Superior temporal gyrus (tissue), 1 donor: ENCODE data around the gene ZNF546.
"Not testable (repeated sequence)": the region's sequence is repeated elsewhere in the genome, so short reads cannot be mapped to it uniquely, and the experiment has no call there.

Experiments
- DNase-seq: peaks from one replicate; pipeline ENCODE4 v3.0.0-alpha.2; 2016; ENCODE audit errors: extremely low spot score

ZNF546 gene

DNA sequence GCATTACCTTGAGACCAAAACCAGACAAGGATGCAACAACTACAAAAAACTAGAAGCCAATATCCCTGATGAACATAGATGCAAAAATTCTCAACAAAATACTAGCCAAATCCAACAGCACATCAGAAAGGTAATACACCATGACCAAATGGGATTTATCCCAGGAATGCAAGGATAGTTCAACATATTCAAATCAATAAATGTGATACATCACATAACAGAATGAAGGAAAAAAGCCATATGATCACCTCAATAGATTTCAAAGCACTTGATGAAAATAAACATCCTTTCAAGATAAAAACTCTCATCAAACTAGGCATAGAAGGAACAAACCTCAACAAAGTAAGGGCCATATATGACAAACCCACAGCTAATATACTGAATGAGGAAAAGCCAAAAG lies 10.2 kb upstream of the ZNF546 start:
- no peak for DNase-seq

DNA sequence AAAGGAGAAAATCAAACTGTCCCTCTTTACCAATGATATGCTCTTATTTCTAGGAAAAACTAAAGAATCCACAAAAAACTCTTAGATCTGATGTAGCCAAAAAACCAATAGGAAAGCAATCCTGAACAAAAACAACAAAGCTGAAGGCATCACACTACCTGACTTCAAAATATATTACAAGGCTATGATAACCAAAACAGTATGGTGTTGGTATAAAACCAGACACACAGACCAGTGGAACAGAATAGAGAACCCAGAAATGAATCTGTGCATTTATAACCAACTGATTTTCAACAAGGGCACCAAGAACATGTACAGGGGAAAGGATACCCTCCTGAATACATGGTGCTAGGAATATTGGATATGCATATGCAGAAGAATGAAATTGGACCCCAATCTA lies 9.7 kb upstream of the ZNF546 start:
- no peak for DNase-seq

DNA sequence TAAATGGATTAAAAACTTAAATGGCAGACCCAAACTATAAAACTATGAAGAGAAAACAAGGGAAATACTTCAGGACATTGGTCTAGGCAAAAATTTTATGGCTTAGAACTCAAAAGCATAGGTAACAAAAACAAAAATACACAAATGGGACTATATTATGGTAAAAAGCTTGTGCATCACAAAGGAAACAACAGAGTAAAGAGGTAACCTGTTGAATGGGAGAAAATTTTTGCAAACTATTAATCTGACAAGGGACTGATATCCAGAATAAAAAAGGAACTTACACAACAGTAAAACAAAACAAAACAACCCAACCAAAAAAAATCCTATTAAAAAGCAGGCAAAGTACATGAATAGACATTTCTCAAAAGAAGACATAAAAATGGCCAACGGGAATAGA lies 9.3 kb upstream of the ZNF546 start:
- no peak for DNase-seq

DNA sequence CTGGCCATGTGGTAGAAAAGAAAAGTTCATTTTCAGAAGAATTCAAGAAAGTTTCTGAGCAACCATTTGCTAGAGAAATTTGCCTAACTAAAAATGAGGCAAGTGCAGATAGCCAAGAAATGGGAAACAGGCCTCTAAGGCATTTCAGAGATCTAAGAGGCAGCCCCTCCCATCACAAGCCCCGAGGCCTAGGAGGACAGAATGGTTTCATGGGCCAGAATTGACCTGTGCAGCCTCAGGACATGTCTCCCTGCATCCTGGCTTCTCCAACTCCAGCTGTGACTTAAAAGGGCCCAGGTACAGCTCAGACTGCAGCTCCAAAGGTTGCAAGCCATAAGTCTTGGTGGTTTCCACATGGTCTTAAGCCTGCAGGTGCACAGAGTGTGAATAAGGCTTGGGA lies 3.3 kb upstream of the ZNF546 start:
- no peak for DNase-seq

DNA sequence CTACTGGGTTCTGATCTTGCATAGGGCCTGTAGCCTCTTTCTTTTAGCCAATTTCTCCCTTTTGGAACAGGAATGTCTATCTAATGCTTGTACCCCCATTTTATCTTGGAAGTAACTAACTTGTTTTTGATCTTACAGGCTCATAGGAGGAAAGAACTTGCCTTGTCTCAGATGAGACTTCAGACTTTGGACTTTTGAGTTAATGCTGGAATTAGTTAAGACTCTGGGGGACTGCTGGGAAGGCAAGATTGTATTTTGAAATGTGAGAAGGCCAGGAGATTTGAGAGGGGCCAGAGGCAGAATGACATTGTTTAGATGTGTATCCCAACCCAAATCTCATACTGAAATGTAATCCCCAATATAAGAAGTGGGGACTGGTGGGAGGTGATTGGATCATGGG lies 2.5 kb upstream of the ZNF546 start:
- DNase-seq = no peak

DNA sequence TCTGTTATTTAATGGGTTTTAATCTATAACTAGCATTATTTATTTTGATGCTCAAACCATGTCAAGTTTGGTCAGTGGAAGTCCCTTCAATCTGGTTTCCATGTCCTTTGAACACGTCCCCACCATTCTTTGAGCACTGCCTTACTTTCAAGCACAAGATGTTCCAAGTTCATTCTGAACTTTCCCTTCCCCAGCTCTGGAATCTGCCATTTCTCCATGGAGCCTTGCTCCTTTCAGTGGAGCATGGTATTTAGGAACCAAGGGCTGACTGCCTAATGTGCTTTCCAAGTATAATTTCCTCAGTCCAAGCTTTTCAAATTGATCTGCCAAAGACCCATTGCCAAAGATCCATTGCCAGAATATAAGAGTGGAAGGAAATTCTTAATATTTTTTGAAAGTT lies 1.1 kb upstream of the ZNF546 start:
- DNase-seq = no peak

DNA sequence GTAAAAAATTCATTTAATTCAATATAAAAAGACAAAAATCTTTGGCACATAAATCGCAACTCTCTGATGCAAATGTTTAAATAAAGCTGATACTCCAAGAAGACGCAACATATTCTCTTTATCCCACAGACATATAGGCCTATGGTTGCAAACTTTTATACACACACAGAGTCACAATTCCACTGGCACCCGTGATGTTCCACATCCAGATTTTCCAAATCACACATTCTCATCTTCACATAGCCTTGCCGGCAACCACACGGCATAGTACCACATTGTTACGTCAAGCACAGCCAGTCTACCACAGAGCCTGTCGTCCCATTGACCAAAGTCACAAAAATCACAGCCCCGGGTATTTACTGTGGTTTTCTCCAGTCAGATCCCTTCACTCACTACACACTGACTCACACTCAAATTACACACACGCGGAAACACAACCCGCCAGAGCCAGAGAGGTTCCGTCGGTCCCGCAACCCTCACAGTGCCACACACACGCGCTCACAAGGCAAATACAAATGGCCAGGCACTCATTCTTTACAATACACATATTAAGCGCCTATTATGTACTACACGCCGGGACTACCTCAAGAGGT lies 546 bp upstream of the ZNF546 start:
- peak; percentile 47 for DNase-seq

DNA sequence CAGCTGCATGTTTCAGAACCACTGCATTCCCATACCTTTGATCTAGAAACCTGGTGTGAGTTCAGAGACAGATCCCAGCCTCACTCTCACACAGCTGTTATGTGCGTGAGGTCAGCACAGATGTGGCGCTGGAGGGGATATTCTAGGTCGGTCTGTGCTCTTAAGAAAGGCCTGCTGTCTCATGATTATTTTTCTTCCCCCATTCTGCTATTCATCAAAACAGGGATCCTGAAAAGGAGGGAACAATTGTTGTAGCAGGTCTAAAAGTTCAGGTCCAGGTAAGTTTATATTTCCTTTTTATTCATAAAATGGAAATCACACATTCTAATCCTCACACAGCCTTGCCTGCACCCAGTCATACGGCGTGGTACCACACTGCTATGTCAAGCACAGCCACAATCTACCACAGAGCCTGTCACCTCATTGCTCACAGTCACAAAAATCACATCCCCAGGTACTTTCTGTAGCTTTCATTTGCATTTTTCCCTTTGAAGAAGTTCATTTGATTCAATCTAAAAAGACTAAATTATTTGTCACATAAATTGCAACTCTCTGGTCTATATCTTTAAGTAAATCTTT lies 867 bp downstream of the ZNF546 start:
- no peak for DNase-seq

DNA sequence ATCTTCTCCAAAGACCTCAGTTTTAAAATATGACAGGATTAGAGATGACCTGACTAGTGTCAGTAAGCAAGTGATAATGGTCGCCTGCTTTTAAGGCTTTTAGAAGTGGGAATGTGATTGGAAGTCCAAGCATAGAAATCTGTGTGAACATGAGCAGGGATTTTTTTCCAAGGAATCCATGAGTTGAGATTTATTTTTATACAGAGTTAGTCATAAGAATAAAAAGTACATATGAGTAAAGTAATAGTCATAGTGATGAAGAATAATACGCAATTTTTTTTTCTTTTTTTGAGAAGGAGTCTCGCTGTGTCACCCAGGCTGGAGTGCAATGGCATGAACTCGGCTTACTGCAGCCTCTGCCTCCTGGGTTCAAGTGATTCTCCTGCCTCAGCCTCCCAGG lies 1.6 kb downstream of the ZNF546 start:
- no peak for DNase-seq

DNA sequence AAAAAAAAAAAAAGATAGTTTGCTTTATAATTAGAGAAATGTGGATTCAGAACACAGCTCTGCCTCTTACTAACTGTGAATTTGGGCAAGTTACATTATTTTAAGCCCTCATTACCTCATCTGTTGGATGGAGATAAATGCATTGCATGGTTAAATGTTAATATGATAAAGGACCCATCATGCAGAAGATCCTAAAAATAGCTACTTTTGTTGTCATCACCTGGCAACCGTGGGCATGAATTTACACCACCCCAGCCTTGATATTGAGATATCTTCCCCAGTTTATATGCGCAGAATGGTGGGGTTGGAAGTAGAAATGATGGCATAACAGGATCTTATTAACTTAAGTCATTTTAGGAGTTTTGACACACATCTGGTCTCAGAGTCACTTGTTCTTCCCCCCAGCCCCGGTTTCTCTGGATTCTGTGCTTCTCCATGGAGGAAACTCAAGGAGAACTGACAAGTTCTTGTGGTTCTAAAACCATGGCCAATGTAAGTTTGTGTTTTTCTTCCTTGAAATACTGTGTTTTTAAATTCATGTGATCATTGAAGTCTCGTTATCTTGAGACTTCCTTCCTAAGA lies 8.9 kb downstream of the ZNF546 start:
- DNase-seq = no peak

DNA sequence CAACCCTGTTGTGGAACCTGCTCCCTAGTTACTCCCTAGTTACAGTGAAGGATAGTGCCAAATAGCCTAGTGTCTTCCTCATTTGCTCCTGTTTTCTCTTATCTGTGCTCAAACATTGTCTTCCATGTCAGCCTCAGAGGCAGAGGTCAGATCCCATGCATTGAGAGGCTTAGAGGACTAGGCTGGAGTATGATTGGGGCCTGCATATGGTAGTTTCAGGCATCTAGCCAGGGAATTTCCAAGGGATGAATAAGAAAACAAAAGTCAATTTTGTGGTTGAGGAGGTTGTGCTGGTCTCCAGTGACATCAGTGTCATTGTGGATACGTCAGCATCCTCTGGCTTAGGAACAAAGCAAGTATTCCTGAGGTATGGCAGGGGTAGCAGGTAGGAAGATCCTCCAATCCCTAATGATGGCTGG lies 9.4 kb downstream of the ZNF546 start:
- DNase-seq = no peak

DNA sequence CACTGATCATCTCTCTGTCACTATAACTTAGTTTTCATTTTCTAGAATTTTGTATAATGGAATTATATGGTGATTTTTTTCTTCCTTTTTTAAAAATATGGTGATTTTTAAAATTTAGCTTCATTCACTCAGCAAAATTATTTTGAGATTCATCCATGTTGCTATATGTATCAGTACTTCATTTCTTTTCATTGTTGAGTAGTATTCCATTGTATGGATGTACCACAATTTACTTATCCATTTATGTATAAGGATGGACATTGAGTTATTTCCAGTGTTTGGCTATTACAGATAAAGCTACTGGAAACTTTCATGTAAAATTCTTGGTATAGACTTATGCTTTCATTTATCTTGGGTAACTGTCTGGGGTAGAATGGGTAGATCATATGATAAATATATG lies 12.8 kb downstream of the ZNF546 start:
- no peak for DNase-seq

DNA sequence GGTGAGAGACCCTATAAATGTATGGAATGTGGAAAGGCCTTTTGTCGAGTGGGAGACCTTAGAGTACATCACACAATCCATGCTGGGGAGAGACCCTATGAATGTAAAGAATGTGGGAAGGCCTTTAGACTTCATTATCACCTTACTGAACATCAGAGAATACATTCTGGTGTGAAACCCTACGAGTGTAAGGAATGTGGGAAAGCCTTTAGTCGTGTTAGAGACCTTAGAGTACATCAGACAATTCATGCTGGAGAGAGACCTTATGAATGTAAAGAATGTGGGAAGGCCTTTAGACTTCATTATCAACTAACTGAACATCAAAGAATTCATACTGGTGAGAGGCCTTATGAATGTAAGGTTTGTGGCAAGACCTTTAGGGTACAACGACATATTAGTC lies 17.1 kb downstream of the ZNF546 start:
- DNase-seq = no peak

DNA sequence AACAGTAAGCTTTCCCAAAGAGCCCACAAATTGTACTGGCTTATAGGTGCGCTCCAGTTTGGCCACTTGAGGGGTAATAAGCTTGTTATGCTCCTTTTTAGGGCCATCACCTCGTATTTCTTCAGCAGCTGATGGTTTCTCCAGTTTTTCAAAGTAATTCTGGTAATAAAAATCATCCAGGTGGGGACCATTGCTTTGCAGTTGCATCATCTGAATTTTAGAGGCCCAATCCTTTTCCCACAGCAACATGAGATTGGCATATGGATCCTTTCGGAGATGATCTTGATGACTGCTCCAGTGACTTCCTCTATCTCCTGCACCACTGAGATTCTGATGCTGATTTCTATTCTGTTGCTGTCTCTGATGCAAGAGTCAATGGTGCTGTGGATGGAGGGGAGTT lies 27.1 kb downstream of the ZNF546 start:
- DNase-seq = no peak

DNA sequence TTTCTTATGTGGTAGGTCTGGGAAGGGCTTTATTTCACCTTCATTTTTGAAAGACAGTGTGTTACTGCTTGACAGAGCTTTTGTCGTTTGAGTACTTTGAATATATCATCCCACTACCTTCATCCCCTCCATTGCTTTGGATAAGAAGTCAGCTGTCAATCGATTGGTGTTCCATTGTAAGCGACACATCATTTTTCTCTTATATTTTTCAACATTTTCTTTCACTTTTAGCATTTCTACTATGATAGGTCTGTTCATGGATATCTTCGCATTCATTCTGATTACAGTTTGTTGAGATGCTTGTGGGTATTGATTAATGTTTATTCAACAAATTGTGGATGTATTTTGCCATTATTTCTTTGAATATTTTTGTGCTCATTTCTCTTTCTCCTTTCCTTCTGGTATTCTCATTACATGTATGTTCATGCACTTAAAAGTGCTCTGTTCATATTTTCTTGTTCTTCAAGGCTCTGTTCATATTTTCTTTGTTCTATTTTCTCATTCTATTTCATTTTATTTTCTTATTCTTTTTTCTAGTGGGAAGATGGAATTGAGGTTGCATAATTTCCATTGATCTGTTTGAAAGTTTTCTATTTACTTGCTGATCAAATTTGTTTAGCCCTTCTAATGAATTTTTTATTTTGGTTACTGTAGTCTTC lies 29.2 kb downstream of the ZNF546 start:
- no peak for DNase-seq

DNA sequence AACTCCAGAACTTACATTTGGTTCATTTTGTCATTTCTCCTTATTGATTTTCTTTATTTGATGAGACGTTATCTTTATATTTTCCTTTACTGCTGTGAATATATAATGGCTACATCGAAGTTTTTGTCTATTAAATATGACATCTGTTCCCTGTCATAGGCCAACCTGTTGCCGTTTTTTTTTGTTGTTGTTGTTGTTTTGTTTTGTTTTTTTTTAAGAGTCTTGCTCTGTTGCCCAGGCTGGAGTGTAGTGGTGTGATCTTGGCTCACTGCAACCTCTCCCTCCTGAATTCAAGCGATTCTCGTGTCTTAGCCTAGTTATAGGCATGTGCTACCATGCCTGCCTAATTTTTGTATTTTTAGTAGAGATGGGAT lies 29.7 kb downstream of the ZNF546 start:
- DNase-seq = no peak

DNA sequence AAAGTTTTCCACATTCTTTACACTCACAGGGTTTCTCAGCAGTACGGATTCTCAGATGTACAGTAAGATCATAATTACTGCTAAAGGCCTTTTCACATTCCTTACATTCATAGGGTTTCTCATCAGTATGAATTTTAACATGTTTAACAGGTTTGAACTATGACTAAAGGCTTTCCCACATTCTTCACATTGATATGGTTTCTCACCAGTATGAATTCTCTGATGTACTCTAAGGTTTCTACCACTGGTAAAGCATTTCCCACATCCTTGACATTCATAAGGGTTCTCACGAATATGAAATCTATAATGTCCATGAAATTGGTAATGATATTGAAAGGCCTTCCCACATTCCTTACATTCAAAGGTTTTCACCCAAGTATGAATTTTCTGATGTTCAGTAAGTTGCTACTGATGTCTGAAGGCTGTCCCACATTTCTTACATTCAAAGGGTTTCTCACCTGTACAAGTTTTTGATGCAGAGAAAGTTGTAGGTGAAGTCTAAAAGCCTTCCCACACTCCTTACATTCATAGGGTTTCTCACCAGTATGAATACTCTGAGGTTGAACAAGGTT lies 37.2 kb downstream of the ZNF546 start:
- no peak for DNase-seq

DNA sequence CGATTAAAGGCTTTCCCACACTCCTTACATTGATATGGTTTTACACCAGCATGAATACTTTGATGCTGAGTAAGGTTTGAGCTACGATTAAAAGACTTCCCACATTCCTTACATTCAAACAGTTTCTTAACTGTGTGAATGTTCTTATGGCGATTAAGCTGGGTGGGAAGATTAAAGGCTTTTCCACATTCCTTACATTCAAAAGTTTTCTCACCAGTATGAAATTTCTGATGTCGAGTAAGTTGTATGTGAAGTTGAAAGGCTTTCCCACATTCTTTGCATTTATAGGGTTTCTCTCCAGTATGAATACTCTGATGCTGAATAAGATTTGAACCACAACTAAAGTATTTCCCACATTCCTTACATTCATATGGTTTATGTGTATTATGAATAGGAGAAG lies 39.1 kb downstream of the ZNF546 start:
- DNase-seq = no peak

DNA sequence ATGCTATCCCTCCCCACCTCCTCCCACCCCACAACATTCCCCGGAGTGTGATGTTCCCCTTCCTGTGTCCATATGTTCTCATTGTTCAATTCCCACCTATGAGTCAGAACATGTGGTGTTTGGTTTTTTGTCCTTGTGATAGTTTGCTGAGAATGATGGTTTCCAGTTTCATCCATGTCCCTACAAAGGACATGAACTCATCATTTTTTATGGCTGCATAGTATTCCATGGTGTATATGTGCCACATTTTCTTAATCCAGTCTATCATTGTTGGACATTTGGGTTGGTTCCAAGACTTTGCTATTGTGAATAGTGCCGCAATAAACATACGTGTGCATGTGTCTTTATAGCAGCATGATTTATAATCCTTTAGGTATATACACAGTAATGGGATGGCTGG lies 41.2 kb downstream of the ZNF546 start:
- not testable (repeated sequence) for DNase-seq

DNA sequence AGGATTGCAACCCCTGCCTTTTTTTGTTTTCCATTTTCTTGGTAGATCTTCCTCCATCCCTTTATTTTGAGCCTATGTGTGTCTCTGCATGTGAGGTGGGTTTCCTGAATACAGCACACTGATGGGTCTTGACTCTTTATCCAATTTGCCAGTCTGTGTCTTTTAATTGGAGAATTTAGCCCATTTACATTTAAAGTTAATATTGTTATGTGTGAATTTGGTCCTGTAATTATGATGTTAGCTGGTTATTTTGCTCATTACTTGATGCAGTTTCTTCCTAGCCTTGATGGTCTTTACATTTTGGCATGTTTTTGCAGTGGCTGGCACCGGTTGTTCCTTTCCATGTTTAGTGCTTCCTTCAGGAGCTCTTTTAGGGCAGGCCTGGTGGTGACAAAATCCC lies 44.9 kb downstream of the ZNF546 start:
- DNase-seq = not testable (repeated sequence)

DNA sequence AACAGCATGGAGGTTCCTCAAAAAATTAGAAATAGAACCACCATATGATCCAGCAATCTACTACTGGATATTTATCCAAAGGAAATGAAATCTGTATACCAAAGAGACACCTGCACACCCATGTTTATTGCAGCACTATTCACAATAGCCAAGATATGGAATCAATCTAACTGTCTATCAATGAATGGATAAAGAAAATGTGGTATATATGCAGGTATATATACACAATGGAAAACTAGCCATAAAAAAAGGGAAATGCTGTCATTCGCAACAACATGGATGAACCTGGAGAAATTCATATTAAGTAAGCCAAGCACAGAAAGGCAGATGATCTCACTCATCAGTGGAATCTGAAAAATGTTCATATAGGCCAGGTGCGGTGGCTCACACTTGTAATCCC lies 56.6 kb downstream of the ZNF546 start:
- DNase-seq = no peak

DNA sequence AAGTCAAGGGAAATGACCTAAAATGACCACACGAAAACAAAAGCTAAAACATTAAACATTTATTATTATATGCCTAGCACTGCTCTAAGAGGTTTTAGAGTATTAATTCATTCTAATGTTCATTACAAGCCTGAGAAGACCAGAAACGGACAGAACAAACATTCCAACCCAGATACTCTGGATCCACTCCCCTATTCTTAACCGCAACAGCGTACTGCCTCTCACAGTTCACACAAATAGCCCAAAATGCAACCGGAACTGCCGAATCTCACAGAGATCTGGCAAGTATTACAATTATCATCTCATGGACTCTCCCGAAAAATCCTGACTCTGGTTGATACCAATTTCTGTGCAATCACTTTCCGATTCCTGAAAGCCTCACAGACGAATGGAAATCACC lies 57.8 kb downstream of the ZNF546 start:
- peak; percentile 11 for DNase-seq

DNA sequence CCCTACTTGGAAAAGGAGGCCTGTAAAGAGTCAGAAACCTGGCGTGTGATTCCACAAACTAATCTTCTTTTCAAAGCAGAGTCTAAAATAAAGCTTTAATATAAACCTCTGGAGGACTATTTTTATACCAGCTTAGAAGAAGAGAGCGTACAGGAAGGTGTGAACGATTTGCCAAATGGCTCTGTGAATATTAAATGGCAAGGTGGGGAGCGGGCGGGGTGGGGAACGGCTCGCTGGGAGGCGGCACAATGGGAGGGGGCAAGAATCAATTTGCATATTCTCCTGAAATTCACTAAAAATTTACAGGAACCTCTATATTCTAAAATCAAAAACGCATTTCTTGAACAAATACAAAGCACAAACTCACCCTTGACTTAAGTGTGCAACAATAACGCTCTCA lies 58.2 kb downstream of the ZNF546 start:
- no peak for DNase-seq
